ENCODE data around the gene PEX16. TPM values are rescaled to one million over a fixed set of nuclear protein-coding genes. Genes with fewer than 3 reads are reported as not detected.
A peak's percentile ranks its signal among the peaks of the same experiment; 100 is the strongest.

The PEX16 gene
- total RNA-seq, 2 donors from 2014 or later = 27.9 to 45.4 TPM

- Mint-ChIP-seq H3K27ac (no peak overlapping the region), H3K4me1 (peaks cover 11% of the 10 kb centered on the region), H3K9me3 (no peaks in the 10 kb centered on the region), H3K27me3 (no peaks in the 10 kb centered on the region), H3K36me3 (ENCODE audit: low read depth) (peaks cover 76% of the 10 kb centered on the region), H3K4me3 (no peak overlapping the region)
- no peak for ATAC-seq (replicated peaks)
These were observed 17.8 kb upstream of the PEX16 start for GRCh38 chr11:45935349-45936064.

GRCh38 chr11:45934580-45935318, 17.1 kb upstream of the PEX16 start:
- no peak overlapping the region for H3K27ac Mint-ChIP-seq
- no peaks in the 10 kb centered on the region for H3K9me3 Mint-ChIP-seq
- peaks cover 18% of the 10 kb centered on the region for H3K4me1 Mint-ChIP-seq
- ATAC-seq (replicated peaks) = no peak
- no peak overlapping the region for H3K4me3 Mint-ChIP-seq
- H3K27me3 Mint-ChIP-seq = no peaks in the 10 kb centered on the region
- H3K36me3 Mint-ChIP-seq (ENCODE audit: low read depth) = peaks cover 74% of the 10 kb centered on the region

GRCh38 chr11:45933846-45934579, 16.3 kb upstream of the PEX16 start:
- Mint-ChIP-seq H3K9me3 (no peaks in the 10 kb centered on the region), H3K27me3 (no peaks in the 10 kb centered on the region), H3K4me3 (no peak overlapping the region), H3K4me1 (peaks cover 19% of the 10 kb centered on the region), H3K27ac (no peak overlapping the region), H3K36me3 (ENCODE audit: low read depth) (peaks cover 67% of the 10 kb centered on the region)
- no peak for ATAC-seq (replicated peaks)

- peak overlapping the region; percentile 28 for H3K27ac Mint-ChIP-seq
These were observed 15.6 kb upstream of the PEX16 start for GRCh38 chr11:45933131-45933831.

GRCh38 chr11:45932217-45932616, 14.5 kb upstream of the PEX16 start:
- Mint-ChIP-seq H3K9me3 (no peaks in the 10 kb centered on the region), H3K4me3 (no peak overlapping the region), H3K27me3 (no peaks in the 10 kb centered on the region), H3K4me1 (peaks cover 19% of the 10 kb centered on the region), H3K36me3 (ENCODE audit: low read depth) (peaks cover 52% of the 10 kb centered on the region), H3K27ac (peak overlapping the region; percentile 28)
- no peak for ATAC-seq (replicated peaks)

More at GRCh38 chr11:45933131-45933831, 15.6 kb upstream of the PEX16 start:
- ATAC-seq (replicated peaks) = no peak
- no peak overlapping the region for H3K4me3 Mint-ChIP-seq
- peaks cover 60% of the 10 kb centered on the region for H3K36me3 Mint-ChIP-seq (ENCODE audit: low read depth)
- no peaks in the 10 kb centered on the region for H3K27me3 Mint-ChIP-seq
- no peaks in the 10 kb centered on the region for H3K9me3 Mint-ChIP-seq
- H3K4me1 Mint-ChIP-seq = peaks cover 19% of the 10 kb centered on the region

- no peak for ATAC-seq (replicated peaks)
- Mint-ChIP-seq H3K4me3 (no peak overlapping the region), H3K27me3 (no peaks in the 10 kb centered on the region), H3K4me1 (peaks cover 19% of the 10 kb centered on the region), H3K36me3 (ENCODE audit: low read depth) (peaks cover 48% of the 10 kb centered on the region), H3K27ac (peak overlapping the region; percentile 29), H3K9me3 (no peaks in the 10 kb centered on the region)
These were observed 14.1 kb upstream of the PEX16 start for GRCh38 chr11:45931739-45932138.

- Mint-ChIP-seq H3K9me3 (no peaks in the 10 kb centered on the region), H3K36me3 (ENCODE audit: low read depth) (peaks cover 42% of the 10 kb centered on the region), H3K4me3 (peak overlapping the region; percentile 67), H3K27me3 (no peaks in the 10 kb centered on the region), H3K4me1 (peaks cover 19% of the 10 kb centered on the region), H3K27ac (peak overlapping the region; percentile 29)
- no peak for ATAC-seq (replicated peaks)
These were observed 13.4 kb upstream of the PEX16 start for GRCh38 chr11:45930951-45931570.

GRCh38 chr11:45930031-45930794, 12.5 kb upstream of the PEX16 start:
- no peaks in the 10 kb centered on the region for H3K9me3 Mint-ChIP-seq
- peak; percentile 69 for ATAC-seq (replicated peaks)
- H3K27ac Mint-ChIP-seq = peak overlapping the region; percentile 89
- peak overlapping the region; percentile 67 for H3K4me3 Mint-ChIP-seq
- H3K27me3 Mint-ChIP-seq = no peaks in the 10 kb centered on the region
- H3K4me1 Mint-ChIP-seq = peaks cover 19% of the 10 kb centered on the region
- peaks cover 34% of the 10 kb centered on the region for H3K36me3 Mint-ChIP-seq (ENCODE audit: low read depth)

- H3K27me3 Mint-ChIP-seq = no peaks in the 10 kb centered on the region
- H3K9me3 Mint-ChIP-seq = no peaks in the 10 kb centered on the region
- peak overlapping the region; percentile 89 for H3K27ac Mint-ChIP-seq
- ATAC-seq (replicated peaks) = peak; percentile 42
- peaks cover 27% of the 10 kb centered on the region for H3K36me3 Mint-ChIP-seq (ENCODE audit: low read depth)
- H3K4me1 Mint-ChIP-seq = peaks cover 19% of the 10 kb centered on the region
- peak overlapping the region; percentile 67 for H3K4me3 Mint-ChIP-seq
These were observed 11.9 kb upstream of the PEX16 start for GRCh38 chr11:45929486-45930030.

GRCh38 chr11:45928535-45929215, 11.0 kb upstream of the PEX16 start:
- H3K4me1 Mint-ChIP-seq = peaks cover 19% of the 10 kb centered on the region
- H3K27me3 Mint-ChIP-seq = no peaks in the 10 kb centered on the region
- H3K4me3 Mint-ChIP-seq = no peak overlapping the region
- H3K9me3 Mint-ChIP-seq = no peaks in the 10 kb centered on the region
- H3K36me3 Mint-ChIP-seq (ENCODE audit: low read depth) = peaks cover 22% of the 10 kb centered on the region
- peak overlapping the region; percentile 68 for H3K27ac Mint-ChIP-seq
- no peak for ATAC-seq (replicated peaks)

GRCh38 chr11:45927684-45928413, 10.2 kb upstream of the PEX16 start:
- peaks cover 19% of the 10 kb centered on the region for H3K4me1 Mint-ChIP-seq
- no peak overlapping the region for H3K4me3 Mint-ChIP-seq
- ATAC-seq (replicated peaks) = no peak
- no peaks in the 10 kb centered on the region for H3K27me3 Mint-ChIP-seq
- peaks cover 14% of the 10 kb centered on the region for H3K36me3 Mint-ChIP-seq (ENCODE audit: low read depth)
- H3K9me3 Mint-ChIP-seq = no peaks in the 10 kb centered on the region
- H3K27ac Mint-ChIP-seq = peak overlapping the region; percentile 68

- Mint-ChIP-seq H3K4me3 (no peak overlapping the region), H3K27ac (peak overlapping the region; percentile 47), H3K4me1 (peaks cover 19% of the 10 kb centered on the region), H3K36me3 (ENCODE audit: low read depth) (peaks cover 8% of the 10 kb centered on the region), H3K9me3 (no peaks in the 10 kb centered on the region), H3K27me3 (no peaks in the 10 kb centered on the region)
- ATAC-seq (replicated peaks) = no peak
These were observed 9.6 kb upstream of the PEX16 start for GRCh38 chr11:45927332-45927683.
